CD4-positive, alpha-beta T cell treated with Interleukin-4 for 1 hour (primary cell): ENCODE data around the gene OR2D2.
"Not testable (repeated sequence)": the region's sequence is repeated elsewhere in the genome, so short reads cannot be mapped to it uniquely, and the experiment has no call there.

ENCODE experiments used
- DNase-seq, 2 donors: peaks; one replicate each; pipeline ENCODE4 v3.0.0-alpha.2; 2020 to 2022

The OR2D2 gene, protein sequence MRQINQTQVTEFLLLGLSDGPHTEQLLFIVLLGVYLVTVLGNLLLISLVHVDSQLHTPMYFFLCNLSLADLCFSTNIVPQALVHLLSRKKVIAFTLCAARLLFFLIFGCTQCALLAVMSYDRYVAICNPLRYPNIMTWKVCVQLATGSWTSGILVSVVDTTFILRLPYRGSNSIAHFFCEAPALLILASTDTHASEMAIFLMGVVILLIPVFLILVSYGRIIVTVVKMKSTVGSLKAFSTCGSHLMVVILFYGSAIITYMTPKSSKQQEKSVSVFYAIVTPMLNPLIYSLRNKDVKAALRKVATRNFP

GRCh38 chr11:6892400-6892799 is at the start of gene OR2D2:
Gene OR2D2, minus strand, starts transcription at chr11:6892500. Its CDS starts 0 bp downstream, at chr11:6892500.
- DNase-seq, result no peak

- DNase-seq, result no peak
Observed at GRCh38 chr11:6941970-6942369, 49.7 kb upstream of the OR2D2 start.

GRCh38 chr11:6932145-6932544 is 39.8 kb upstream of the OR2D2 start:
- DNase-seq, result no peak

GRCh38 chr11:6931146-6931713 is 38.9 kb upstream of the OR2D2 start:
- no peak for DNase-seq

GRCh38 chr11:6928916-6929315 is 36.6 kb upstream of the OR2D2 start:
- no peak for DNase-seq

GRCh38 chr11:6927030-6927617 is 34.8 kb upstream of the OR2D2 start:
- no peak for DNase-seq

GRCh38 chr11:6926208-6927029 is 34.1 kb upstream of the OR2D2 start, which contains the start of gene ZNF215:
Gene ZNF215, plus strand, starts transcription at chr11:6926426. Its CDS starts 5,847 bp downstream, at chr11:6932273.
- peak; percentile 2 to 56 for DNase-seq

DNA sequence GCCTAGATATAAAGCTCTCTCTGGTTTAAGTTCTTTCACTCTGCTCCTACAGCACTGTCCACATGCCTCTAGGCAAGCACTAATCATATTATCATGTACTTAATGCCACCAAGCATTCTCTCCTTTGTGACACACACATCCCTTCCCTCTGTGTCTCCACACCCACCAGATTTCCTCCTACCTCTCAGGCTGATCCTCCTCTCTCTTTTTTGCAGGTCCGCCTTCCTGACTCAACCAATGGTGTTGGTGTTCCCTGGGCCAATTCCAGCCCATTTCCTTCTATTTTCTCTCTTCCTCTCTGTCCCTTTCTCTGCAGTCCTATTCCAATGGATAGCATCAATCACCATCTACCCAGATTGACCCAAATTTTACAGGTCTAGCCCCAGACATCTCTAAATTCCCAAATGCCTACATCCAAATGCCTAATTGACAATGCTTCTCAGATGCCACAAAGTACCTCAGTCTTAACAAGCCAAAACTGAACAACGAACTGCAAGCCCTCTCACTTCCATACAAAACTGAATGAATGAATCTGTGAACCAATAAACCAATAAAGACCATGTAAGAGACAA is 33.4 kb upstream of the OR2D2 start:
- no peak for DNase-seq

GRCh38 chr11:6925007-6925577 is 32.8 kb upstream of the OR2D2 start:
- DNase-seq, result no peak

GRCh38 chr11:6920702-6921101 is 28.4 kb upstream of the OR2D2 start, which contains the start of gene OR2D3:
Gene OR2D3, plus strand, starts transcription at chr11:6921002. Its CDS starts 0 bp downstream, at chr11:6921002.
- no peak for DNase-seq

DNA sequence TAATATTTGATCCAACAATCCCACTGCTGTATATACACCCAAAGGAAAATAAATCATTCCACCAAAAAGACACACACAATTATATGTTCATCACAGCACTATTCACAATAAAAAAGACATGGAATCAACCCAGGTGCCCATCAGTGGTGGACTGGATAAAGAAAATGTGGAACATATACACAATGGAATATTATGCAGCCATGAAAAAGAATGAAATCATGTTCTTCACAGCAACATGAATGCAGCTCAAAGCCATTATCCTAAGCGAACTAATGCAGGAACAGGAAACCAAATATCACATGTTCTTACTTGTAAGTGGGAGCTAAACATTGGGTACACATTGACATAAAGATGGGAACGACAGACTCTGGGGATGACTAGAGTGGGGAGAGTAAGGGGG is 27.4 kb upstream of the OR2D2 start:
- no peak for DNase-seq

GRCh38 chr11:6911948-6912347 is 19.6 kb upstream of the OR2D2 start:
- DNase-seq, result no peak

GRCh38 chr11:6911378-6911777 is 19.1 kb upstream of the OR2D2 start:
- no peak for DNase-seq

- DNase-seq, result not testable (repeated sequence)
Observed at GRCh38 chr11:6904804-6905203, 12.5 kb upstream of the OR2D2 start.

GRCh38 chr11:6900327-6900999 is 8.2 kb upstream of the OR2D2 start:
- DNase-seq, result no peak

DNA sequence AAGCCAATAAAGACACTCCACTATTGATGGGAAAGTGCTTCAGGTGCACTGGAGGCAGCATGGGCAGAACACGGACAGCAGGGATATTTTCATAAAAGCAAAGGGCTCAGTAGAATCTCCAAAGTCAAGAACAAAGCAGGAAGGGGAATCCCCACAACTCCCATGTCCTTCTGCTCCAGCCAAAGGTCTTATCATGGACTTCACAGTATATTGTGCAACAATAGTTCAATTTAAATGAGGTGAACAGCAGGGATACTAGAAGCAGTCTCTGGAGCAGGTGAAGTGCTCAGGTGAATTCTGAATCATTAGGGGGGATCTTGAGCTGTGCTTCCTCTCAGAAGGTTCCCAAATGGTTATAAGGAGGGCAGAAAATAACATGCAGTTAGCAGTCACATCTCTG is 6.6 kb upstream of the OR2D2 start:
- no peak for DNase-seq

- DNase-seq, result no peak
Observed at GRCh38 chr11:6895010-6895409, 2.7 kb upstream of the OR2D2 start.

DNA sequence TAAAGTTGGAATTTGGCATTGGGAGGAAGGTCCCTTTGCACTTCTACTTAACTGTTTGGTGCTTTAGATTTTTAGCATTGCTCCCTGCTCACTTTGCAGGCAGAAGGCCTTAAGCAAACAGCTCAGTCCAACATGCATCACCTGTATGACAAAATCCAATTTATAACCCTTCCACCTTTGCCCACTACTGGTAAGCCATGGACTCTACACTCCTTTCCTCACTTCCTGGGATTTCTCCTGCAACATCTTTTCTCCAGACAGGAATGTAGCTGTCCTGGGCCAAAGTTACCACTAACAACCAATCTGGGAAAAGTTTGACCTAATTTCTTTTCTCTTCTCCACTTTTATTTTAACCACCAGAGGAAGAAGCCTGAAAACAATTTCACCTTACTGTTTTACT is 1.8 kb upstream of the OR2D2 start:
- no peak for DNase-seq

DNA sequence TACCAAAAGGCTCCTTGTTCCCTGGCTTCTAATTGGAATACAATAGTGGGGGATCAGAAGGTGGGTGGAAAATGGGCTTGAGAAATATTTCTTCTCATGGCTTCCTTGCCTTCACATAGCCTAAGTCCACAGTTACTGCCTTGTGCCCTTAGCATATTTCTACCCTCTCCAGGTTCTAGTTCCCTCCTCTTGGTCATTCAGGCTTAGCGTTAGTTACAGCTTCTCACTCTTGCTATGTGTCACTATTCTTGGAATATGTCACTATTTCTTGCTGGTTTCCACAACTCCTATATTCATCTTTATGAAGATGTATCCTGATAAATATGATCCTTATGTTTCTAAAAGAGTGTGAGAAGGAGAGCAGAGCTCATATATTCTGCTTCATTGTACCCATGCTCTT is 2.5 kb downstream of the OR2D2 start:
- no peak for DNase-seq

- DNase-seq, result no peak
Observed at GRCh38 chr11:6888830-6889229, 3.5 kb downstream of the OR2D2 start.

DNA sequence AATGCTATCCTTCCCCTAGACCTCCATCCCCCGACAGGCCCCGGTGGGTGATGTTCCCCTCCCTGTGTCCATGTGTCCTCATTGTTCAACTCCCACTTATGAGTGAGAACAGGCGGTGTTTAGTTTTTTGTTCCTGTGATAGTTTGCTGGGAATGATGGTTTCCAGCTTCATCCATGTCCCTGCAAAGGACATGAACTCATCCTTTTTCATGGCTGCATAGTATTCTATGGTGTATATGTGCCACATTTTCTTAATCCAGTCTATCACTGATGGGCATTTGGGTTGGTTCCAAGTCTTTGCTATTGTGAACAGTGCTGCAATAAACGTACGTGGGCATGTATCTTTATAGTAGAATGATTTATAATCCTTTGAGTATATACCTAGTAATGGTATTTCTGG is 4.6 kb downstream of the OR2D2 start:
- DNase-seq, result not testable (repeated sequence)

DNA sequence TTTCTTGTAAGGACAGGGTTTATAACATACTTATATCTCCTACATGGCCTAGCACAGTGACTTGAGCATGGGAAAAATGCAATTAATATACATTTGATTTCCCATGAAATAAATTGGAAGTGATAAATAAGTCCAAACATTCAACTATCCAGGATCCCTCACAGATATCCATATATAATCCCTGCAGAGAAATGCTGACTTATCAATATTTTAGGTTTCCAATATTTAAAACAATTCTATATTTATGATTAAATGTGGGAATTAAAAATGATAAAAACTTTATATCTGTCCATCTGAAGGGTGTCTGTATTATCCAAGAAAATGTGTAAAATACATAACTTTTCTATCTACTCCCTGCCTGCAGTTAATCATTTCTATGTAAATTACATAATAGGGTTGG is 9.5 kb downstream of the OR2D2 start:
- no peak for DNase-seq
